Measurements from ENCODE around the gene ENDOV.

Gene ENDOV

DNA sequence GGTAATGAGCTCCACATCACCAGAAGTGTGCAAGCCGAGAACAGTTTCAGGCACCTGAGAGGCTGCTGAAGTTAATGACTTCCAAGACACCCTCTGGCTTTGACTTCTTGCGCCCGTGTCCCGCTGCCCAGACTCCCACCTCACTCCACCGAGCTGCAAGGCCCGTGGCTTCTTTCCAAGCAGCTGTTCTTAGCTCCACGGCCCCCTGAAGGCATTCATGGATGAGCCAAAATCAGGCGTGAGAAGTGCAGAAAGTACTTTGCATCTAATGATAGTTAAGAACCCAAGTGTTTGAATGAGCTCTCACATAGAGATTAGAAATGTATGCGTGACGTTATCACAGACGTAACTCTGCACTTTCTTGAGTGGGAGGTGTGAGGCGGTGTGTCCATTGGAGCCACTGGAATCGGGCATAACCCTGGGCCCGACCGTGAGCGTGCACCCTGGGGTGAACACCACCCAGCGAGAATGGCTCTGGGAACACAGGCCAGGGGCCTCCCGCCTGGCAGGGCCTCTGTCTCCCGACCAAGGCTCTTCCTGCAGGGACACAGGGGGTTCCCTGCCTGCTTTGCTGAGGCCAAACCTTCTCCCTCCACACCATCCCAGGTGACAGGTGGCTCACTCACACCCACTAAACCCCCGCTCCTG is 50.5 kb downstream of the ENDOV start:
- TF ChIP-seq, protein P1, sequence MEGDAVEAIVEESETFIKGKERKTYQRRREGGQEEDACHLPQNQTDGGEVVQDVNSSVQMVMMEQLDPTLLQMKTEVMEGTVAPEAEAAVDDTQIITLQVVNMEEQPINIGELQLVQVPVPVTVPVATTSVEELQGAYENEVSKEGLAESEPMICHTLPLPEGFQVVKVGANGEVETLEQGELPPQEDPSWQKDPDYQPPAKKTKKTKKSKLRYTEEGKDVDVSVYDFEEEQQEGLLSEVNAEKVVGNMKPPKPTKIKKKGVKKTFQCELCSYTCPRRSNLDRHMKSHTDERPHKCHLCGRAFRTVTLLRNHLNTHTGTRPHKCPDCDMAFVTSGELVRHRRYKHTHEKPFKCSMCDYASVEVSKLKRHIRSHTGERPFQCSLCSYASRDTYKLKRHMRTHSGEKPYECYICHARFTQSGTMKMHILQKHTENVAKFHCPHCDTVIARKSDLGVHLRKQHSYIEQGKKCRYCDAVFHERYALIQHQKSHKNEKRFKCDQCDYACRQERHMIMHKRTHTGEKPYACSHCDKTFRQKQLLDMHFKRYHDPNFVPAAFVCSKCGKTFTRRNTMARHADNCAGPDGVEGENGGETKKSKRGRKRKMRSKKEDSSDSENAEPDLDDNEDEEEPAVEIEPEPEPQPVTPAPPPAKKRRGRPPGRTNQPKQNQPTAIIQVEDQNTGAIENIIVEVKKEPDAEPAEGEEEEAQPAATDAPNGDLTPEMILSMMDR (conservative IDR thresholded peaks at IDR 0.05; ENCODE audit: low read length) = no peak
- no peak overlapping the region for H3K4me3 ChIP-seq (ENCODE audit: low read length)
- DNase-seq (ENCODE audit: low read depth) = no peak

DNA sequence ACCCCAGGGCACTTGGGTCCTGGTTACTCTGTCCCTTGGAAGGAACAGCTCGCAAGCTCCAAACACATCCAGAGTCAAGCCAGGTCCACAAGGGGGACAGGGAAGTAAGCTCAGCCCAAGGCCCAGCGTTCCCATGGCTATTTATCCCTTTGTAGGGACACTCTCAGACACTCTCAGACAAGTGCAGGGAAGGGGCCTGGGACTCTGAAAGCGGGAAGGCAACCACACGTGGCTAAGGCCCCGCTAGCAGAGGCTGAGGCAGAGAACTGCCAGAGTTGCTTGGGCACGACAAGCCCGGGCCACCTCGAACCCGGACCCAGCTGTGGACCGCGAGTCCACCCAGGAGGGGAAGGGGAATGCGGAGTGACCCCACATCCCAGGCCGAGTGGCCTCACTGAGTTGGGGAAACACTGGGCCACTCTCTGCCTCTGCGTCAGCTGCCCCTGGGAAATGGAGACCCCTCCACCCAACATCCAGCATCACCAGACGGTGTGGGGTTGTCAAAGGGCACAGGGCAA is 51.3 kb downstream of the ENDOV start:
- no peak for DNase-seq (ENCODE audit: low read depth)
- TF ChIP-seq, protein P1 (conservative IDR thresholded peaks at IDR 0.05; ENCODE audit: low read length) = no peak
- no peak overlapping the region for H3K4me3 ChIP-seq (ENCODE audit: low read length)

GRCh38 chr17:80468242-80468641 is 53.3 kb downstream of the ENDOV start:
- TF ChIP-seq, protein P1 (conservative IDR thresholded peaks at IDR 0.05; ENCODE audit: low read length) = no peak
- no peak for DNase-seq (ENCODE audit: low read depth)
- H3K4me3 ChIP-seq (ENCODE audit: low read length) = no peak overlapping the region

DNA sequence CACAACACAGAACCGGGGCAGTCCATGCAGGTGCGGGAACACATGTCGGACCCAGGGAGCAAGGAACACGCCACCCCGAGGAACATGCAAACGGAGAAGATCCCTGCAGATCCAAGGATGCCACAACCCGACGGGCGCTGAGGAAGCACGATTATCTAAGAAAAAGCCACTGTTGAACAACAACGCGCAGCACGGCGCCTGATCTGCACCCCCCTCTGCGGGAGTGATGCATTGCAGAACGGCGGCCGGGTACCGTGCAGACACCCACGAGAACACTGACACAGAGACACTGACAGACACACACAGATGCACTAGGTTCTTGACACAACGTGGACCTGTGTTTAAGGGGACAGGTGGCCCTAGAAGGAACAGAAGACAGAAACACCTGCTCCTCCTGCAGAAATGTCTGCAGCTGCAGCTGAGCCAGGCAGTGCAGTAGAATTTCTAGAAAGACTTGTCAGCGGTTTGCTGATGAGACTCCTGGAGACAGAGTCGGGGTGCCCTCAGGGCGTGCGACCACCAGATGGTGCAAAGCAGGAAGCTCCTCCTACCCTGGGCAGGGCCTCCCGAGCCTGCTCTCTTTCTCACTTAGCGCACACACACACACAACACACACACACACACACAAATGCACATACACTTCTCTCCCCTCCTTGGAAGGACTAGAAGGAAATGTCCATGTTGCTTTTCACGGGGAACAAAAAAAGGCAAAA is 54.0 kb downstream of the ENDOV start:
- TF ChIP-seq, protein P1 (conservative IDR thresholded peaks at IDR 0.05; ENCODE audit: low read length) = no peak
- no peak for DNase-seq (ENCODE audit: low read depth)
- no peak overlapping the region for H3K4me3 ChIP-seq (ENCODE audit: low read length)

DNA sequence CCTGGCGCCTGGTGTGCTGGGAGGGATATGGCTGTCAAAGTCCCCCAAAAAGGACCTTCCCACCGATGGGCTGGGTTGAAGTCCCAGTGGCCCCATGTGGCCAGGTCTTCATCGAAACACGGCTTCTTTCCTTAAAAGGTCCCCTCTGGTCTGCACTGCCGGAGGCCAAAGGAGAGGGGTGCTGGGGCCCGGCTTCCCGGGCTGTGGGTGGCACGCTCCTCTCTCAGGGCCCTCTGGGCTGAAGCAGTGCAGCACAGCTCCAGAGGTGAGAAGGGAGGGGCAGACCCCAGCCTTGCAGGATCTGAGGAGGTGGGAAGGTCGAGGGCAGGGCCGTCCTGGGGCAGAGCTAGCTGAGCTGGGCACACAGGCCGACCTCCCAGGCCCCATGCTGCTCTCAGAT is 54.7 kb downstream of the ENDOV start:
- DNase-seq (ENCODE audit: low read depth) = no peak
- no peak overlapping the region for H3K4me3 ChIP-seq (ENCODE audit: low read length)
- TF ChIP-seq, protein P1 (conservative IDR thresholded peaks at IDR 0.05; ENCODE audit: low read length) = no peak

DNA sequence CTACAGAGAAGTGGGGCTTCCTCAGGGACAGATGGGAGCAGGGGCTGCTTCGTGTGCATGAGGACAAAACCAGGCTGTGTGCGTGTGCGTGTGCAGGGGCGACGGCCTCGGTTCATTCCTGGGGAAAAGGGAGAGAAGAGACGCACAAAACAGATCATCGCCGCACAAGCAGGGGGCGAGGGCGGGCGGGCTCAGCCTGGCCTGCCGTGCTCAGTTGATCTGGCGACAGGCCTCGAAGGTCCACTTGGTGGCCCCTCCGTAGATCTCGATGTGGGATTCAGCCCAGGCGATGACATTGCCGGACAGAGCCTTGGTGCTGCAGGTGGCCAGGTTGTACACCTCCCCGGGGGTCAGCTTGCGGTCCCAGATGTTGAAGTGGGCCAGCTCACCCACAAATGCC is 55.6 kb downstream of the ENDOV start:
- H3K4me3 ChIP-seq (ENCODE audit: low read length) = no peak overlapping the region
- no peak for DNase-seq (ENCODE audit: low read depth)
- TF ChIP-seq, protein P1 (conservative IDR thresholded peaks at IDR 0.05; ENCODE audit: low read length) = no peak

DNA sequence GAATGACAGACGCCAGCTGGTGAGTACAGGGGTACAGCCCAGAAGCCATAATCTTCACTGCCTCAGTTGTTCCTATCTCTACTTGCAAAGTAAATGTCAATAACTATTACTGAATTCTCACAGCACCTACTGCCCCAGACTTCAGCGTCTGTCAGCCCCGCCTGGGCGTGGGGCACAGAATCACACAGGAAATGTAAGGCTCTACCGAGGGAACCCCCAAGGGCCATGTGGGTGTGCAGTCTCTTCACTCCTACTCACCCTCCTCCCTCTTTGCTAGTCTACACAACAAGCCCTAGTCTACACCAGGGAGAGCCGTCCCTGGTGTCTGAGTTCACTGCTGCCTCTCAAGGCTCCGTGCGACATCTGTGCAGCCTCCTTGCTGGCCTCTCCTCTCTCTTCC is 57.0 kb downstream of the ENDOV start:
- no peak for DNase-seq (ENCODE audit: low read depth)
- TF ChIP-seq, protein P1 (conservative IDR thresholded peaks at IDR 0.05; ENCODE audit: low read length) = no peak
- no peak overlapping the region for H3K4me3 ChIP-seq (ENCODE audit: low read length)

All from AG10803 (cell line).